HUDEP-2 (cell line): ENCODE data around the gene PSTPIP1.
A peak's percentile ranks its signal among the peaks of the same experiment; 100 is the strongest.

Experiments
- DNase-seq, 76 experiments: peaks; one replicate each; lab custom pipeline; 2025; ENCODE audit not compliant: unreplicated experiment in 76 of 76; lab: John Stamatoyannopoulos, UW

The PSTPIP1 gene

GRCh38 chr15:77028451-77029165 lies 33.7 kb downstream of the PSTPIP1 start:
- DNase-seq = no peak

DNA sequence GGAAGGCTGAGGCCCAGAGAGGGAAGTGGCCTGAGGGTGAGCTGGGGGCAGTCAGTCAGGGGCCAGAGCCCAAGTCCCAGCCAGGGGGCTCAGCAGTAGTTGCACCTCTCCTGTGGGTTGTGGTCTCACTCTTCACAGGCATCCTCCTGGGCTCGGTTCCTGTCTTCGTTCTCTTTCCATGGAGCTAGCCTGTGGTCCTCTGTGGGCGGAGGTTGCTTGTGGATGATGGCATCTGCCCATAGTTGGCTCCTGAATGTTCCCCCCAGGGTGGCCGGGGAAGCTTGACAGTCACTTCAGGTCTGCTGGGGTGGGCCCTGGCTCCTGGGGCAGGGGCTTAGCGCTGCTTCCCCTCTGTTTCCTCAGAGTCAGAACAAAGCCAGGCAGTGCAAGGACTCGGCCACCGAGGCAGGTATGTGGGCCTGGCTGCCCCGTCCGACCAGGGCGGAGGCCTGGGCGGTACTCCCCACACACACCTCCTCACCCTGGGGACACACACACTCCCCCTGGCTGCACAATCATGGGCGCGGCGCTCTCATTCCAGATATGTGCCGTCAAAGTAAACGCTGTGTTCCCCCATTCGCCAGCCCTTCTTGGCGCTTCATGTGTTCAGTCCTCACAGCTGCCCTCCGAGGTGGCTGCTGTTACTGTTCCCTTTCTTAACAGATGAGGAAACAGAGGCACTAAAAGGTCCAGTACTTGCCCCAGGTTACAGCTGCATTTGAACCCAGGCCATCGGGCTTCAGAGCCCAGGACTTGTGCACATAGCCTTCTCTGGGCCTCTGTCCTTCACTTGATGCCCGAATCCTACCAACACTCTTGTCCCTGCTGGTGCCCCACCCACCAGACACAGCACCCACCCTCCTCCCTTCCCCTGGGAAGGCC lies 34.5 kb downstream of the PSTPIP1 start:
- DNase-seq = no peak

GRCh38 chr15:77030048-77030927 lies 35.4 kb downstream of the PSTPIP1 start:
- no peak for DNase-seq

GRCh38 chr15:77030928-77031375 lies 36.0 kb downstream of the PSTPIP1 start:
- DNase-seq = no peak

DNA sequence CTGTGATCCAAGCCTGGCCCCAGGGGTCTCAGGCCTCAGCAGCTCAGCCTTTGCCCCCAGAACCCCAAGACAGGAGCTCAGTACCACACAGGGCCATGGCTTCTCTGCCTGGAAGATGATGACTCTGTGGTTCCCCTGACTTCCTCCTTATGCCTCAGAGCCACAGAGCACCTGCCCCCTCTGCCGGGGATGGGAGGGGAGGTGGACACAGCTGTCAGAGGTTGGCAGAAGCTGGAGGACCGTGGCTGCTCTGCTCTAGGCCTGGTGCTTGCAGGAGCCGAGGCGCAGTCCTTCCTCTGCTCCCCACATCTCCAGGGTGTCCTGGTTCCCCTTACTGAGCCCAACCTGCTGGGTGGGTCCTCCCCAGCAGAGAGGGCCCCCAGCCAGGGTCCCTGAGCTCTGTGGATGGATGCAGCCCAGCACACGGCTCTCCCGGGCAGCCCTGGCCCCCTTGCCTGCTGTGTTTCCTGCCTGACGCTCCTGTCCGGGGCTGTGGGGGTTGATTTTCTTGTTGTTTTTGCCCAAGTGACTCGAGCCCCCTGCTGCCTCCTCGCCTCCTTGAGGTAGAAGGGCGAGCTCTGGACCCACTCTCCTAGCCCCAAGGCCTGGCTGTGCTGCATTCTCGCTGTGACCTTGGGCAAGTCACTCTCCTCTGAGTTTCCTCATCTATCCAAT lies 36.6 kb downstream of the PSTPIP1 start:
- DNase-seq = peak in 2 of 76 experiments; percentile 1 to 8

GRCh38 chr15:77032052-77032646 lies 37.2 kb downstream of the PSTPIP1 start:
- no peak for DNase-seq

GRCh38 chr15:77032647-77033416 lies 37.9 kb downstream of the PSTPIP1 start:
- DNase-seq = no peak

- DNase-seq = no peak
Observed at GRCh38 chr15:77033417-77033728, 38.4 kb downstream of the PSTPIP1 start.

DNA sequence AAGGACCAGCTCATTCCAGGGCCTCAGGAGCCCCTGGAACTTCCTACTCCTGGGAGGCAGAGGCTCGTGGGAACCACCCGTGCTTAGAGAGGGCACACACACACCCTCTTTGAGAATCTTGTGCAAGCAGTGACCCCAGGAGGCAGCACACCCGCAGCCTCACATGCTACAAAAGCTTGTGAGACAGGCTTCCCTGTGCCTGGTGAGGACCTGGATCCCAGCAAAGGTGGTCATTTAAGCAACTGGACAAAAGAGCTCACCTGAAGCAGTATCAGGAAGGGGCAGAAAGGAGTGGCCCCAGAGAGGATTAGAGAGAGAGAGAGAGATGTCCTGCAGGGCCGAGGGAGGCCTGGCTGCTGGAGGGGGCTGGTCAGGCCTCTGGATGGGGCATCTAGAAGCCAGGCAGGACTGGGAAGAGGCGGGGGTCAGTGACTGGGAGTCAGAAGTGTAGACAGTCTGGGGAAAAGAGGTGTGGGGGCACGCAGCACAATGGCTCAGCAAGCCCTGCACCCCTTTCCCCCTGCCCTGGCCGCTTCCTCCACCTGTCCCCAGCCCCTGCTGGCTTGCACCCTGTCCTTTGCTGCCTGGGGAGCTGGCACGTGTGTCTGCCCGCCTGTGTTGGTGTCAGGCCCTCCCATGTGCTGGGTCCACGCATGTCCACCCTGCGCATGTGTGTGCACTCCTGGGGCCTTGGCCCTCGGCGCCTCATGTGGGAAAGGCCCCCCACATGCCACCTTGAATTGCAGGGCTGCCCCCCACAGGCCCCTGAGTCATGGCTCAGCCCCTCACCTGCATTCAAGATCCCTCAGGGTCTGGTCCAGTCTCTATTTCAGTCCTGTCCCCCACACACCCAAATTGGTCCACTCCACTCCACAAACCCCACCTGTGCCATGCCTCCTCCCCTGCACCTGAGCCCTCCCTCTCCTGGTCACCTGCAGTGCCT lies 39.1 kb downstream of the PSTPIP1 start:
- DNase-seq = no peak

DNA sequence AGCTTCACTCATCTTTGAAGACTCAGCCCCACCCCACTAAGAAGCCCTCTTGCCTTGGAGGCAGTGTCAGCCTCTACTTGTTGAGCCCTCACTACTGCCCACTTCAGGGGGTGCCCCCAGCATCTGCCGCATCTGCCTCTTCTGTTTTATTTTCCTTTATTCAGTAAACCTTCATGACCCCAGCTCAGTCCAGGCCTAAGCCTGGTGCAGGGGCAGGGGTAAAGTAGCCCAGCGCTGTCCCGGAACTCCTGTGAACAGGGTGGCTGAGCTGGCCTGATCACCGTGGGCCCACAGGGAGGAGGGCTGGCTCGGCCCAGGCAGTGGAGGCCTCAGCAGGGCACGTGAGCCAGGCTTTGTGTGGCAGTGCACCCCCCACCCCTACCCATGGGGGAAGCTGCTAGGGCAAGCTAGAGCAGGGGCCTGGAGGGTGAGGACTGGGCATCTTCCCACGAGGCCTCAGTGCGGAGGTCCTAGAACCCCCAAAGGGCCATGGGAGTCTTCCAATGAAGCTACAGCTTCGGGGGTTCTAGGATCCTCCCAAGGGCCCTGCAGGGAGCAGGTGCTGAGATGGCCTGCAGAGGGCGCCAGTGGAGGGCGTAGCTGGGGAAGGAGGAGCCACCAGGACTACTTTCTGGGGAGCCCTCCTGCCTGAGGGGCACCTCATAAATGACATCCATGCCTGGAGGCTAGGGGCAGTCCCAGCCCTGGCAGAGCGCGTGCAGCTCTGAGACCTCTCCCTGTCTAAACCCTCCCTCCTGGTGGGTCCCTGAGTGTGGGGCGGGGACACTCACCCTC lies 40.0 kb downstream of the PSTPIP1 start:
- peak in 5 of 76 experiments; percentile 2 to 22 (median 11) for DNase-seq

GRCh38 chr15:77035584-77035983 lies 40.7 kb downstream of the PSTPIP1 start:
- no peak for DNase-seq

DNA sequence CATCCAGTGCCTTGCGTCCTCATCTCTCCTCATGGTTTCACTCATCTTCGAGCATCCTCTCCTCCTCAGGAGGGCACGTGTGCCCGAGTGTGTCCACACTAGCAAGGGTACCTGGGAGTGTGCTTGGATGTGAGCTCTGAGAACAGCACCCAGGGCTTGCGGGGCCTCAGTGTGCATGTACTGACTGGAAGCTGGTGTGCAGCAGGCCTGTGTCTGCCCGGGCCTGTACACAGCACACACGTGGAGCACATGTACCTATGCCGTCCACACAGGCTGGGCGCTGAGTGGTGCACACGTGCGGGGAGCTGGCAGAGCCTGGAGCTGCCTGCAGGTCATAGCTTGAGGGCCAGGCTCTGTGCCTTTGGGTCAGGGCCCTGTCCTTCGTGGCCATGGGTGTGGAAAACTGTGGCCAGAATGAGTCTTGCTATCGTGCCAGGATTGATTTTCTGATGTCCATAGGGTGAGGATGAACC lies 41.1 kb downstream of the PSTPIP1 start:
- DNase-seq = no peak

DNA sequence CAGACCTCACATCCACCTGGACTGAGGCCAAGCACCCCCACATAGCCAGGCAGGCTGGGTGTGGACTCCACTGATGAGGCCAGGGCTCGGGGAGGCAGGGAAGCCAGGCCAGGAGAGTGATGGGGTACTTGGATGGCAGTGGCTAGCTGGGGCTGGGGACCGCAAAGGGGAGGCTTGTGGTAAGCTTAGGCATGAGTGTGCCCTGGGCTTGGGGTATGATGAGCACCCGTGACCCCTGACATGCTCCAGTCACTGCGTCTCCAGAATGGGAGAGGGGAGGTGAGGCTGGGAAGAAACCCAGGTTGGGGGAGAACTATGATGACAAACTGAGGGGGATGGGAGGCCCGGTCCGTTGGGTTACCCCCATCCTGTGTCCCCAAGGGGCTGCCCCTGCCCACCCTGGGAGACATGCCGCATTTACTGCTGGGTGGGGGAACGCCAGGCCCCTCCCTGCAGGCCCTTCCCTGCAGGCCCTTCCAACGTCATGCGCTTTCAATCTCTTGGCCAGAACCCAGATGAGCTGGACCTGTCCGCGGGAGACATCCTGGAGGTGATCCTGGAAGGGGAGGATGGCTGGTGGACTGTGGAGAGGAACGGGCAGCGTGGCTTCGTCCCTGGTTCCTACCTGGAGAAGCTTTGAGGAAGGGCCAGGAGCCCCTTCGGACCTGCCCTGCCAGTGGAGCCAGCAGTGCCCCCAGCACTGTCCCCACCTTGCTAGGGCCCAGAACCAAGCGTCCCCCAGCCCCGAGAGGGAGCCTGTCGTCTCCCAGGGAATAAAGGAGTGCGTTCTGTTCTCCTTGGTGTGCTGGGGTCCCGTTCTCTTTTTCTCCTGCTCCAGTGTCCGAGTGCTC lies 41.8 kb downstream of the PSTPIP1 start:
- DNase-seq = no peak

DNA sequence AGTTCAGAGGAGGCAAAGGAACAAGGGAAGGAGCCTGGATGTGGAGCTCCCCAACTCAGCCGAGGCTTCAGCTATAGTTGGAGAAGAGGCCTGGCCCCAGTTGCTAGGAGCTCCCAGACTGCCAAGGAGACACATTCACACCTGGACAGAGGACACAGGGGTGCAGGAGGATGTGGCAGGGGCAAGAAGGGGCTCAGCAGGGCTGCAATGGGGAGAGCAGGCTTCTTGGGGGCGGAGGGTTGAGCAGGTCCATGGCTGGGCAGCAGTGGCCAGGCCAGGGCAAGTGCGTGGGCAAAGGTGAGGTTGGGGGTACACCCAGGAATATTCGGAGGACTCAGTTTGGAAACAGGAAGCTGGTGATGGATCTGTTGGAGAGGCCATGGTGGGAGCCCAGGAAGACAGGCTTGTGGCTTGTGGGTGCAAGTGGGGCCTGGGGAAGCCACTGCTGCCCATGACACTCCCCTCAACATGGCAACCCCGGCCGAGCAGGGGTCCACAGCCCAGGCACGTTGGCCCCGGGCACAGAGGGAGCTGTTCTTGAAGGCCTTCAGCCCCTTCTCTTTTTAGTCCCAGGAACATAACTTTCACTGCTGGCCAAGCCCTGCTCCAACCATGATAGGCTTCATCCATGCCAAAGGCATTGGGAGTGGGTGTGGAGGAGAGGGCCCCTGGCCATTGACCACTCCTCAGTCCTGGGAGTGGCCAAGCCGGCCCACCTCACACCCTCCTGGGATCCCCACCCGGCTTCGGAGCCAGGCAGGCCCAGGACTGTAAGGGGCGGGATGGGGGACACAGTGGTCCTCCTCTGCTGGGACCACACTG lies 42.7 kb downstream of the PSTPIP1 start:
- no peak for DNase-seq

DNA sequence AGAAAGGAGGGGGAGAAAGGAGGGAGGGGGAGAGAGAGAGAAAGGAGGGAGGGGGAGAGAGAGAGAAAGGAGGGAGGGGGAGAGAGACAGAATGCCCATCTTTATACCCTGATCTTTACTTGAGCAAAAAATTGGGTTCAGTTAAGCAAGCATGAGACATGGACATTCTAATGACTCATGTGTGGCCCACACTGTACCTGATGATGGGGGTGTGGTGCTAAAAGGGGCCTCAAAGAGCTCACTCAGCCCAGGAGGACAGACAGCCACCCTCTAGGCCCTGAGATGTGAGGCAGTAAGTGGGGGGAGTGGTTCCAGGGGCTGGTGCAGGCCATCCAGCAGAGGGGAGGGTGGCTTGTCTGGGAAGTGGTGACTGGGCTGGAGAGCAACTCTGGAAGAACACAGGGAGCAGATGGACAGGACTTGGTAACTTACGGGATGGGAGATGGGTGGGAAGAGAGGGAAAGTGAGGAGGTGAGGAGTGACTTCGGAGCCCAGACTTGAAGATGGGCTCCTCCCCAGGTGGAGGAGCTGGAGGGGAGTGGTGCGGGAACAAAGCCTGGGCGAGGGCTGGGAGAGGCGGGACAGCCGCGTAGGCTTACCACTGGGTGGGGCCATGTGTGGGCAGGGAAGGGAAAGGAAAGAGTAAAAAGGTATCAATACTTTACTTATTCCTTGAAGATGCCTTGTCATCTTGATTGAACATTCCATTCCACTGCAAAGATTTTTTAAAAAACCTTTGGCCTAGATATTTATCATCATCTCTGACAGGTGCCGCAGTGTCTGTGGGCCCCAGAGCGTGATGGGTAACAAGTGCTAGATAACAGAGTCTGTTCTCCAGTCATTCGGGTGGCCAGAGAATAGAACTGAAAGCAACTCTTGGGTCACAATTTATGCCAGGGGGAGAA lies 43.6 kb downstream of the PSTPIP1 start:
- DNase-seq = no peak
